Measurements from ENCODE around the gene STAB1. TPM values are rescaled to one million over a fixed set of nuclear protein-coding genes. Genes with fewer than 3 reads are reported as not detected.

The STAB1 gene
- total and polyA plus RNA-seq, 2 of the 13 experiments (the other 11 are each of a cell fraction or from before 2014, with no cell fraction given) = 0.09 to 0.34 TPM

- TF ChIP-seq, protein P1, sequence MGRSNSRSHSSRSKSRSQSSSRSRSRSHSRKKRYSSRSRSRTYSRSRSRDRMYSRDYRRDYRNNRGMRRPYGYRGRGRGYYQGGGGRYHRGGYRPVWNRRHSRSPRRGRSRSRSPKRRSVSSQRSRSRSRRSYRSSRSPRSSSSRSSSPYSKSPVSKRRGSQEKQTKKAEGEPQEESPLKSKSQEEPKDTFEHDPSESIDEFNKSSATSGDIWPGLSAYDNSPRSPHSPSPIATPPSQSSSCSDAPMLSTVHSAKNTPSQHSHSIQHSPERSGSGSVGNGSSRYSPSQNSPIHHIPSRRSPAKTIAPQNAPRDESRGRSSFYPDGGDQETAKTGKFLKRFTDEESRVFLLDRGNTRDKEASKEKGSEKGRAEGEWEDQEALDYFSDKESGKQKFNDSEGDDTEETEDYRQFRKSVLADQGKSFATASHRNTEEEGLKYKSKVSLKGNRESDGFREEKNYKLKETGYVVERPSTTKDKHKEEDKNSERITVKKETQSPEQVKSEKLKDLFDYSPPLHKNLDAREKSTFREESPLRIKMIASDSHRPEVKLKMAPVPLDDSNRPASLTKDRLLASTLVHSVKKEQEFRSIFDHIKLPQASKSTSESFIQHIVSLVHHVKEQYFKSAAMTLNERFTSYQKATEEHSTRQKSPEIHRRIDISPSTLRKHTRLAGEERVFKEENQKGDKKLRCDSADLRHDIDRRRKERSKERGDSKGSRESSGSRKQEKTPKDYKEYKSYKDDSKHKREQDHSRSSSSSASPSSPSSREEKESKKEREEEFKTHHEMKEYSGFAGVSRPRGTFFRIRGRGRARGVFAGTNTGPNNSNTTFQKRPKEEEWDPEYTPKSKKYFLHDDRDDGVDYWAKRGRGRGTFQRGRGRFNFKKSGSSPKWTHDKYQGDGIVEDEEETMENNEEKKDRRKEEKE (IDR thresholded peaks at IDR 0.05) = no peak
- TF ChIP-seq SIX1 (CRISPR knock-in tag; IDR thresholded peaks at IDR 0.05; ENCODE audit: borderline replicate concordance) = no peak; the same call in 1 of the 2 replicates
- 0 out of 2 replicates have a peak, but pooled peaks have one; percentile 14 for TF ChIP-seq ZNF3 (CRISPR knock-in tag; IDR thresholded peaks at IDR 0.05)
- TF ChIP-seq NKX3-1 (CRISPR knock-in tag; IDR thresholded peaks at IDR 0.05) = peak; percentile 77
- no peak for TF ChIP-seq ZNF10 (CRISPR knock-in tag; IDR thresholded peaks at IDR 0.05; ENCODE audit: borderline replicate concordance, low read depth)
- peak; percentile 99 for TF ChIP-seq HINFP (CRISPR knock-in tag; IDR thresholded peaks at IDR 0.05; ENCODE audit: low read depth)
- TF ChIP-seq, protein P2, sequence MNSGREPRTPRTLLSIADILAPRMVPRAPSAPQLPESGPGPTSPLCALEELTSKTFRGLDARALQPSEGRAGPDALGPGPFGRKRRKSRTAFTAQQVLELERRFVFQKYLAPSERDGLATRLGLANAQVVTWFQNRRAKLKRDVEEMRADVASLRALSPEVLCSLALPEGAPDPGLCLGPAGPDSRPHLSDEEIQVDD (CRISPR knock-in tag; IDR thresholded peaks at IDR 0.05; ENCODE audit: borderline replicate concordance) = peak; percentile 91; the same call in 1 of the 2 replicates
- TF ChIP-seq ZBTB26 (CRISPR knock-in tag; IDR thresholded peaks at IDR 0.05; ENCODE audit: borderline replicate concordance) = peak; percentile 61; the same call in 1 of the 2 replicates
- peak; percentile 91 for TF ChIP-seq ZNF678 (CRISPR knock-in tag; IDR thresholded peaks at IDR 0.05)
- TF ChIP-seq NR1H2 (CRISPR knock-in tag; IDR thresholded peaks at IDR 0.05; ENCODE audit: borderline replicate concordance, low read depth) = no peak; the same call in 1 of the 2 replicates
- TF ChIP-seq ZNF33B (CRISPR knock-in tag; IDR thresholded peaks at IDR 0.05) = peak; percentile 87
- peak; percentile 80 for TF ChIP-seq BHLHE40 (IDR thresholded peaks at IDR 0.05; ENCODE audit: low read length)
- no peak for TF ChIP-seq ZNF773 (CRISPR knock-in tag; IDR thresholded peaks at IDR 0.05; ENCODE audit: borderline replicate concordance)
- TF ChIP-seq, protein P3, sequence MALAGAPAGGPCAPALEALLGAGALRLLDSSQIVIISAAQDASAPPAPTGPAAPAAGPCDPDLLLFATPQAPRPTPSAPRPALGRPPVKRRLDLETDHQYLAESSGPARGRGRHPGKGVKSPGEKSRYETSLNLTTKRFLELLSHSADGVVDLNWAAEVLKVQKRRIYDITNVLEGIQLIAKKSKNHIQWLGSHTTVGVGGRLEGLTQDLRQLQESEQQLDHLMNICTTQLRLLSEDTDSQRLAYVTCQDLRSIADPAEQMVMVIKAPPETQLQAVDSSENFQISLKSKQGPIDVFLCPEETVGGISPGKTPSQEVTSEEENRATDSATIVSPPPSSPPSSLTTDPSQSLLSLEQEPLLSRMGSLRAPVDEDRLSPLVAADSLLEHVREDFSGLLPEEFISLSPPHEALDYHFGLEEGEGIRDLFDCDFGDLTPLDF (CRISPR knock-in tag; IDR thresholded peaks at IDR 0.05) = no peak; the same call in 1 of the 2 replicates
- TF ChIP-seq, protein P4, sequence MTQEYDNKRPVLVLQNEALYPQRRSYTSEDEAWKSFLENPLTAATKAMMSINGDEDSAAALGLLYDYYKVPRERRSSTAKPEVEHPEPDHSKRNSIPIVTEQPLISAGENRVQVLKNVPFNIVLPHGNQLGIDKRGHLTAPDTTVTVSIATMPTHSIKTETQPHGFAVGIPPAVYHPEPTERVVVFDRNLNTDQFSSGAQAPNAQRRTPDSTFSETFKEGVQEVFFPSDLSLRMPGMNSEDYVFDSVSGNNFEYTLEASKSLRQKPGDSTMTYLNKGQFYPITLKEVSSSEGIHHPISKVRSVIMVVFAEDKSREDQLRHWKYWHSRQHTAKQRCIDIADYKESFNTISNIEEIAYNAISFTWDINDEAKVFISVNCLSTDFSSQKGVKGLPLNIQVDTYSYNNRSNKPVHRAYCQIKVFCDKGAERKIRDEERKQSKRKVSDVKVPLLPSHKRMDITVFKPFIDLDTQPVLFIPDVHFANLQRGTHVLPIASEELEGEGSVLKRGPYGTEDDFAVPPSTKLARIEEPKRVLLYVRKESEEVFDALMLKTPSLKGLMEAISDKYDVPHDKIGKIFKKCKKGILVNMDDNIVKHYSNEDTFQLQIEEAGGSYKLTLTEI (CRISPR knock-in tag; conservative IDR thresholded peaks at IDR 0.05) = no peak
- peak; percentile 49 for TF ChIP-seq CTCF (CRISPR knock-in tag; IDR thresholded peaks at IDR 0.05)
- peak; percentile 20; the same call in 1 of the 2 replicates for TF ChIP-seq GZF1 (CRISPR knock-in tag; IDR thresholded peaks at IDR 0.05)
Observed at GRCh38 chr3:52536369-52537164, 41.4 kb downstream of the STAB1 start, which contains the start of gene UQCC5 (continued).

Measured in HepG2 (cell line).